SK-N-SH (cell line): ENCODE results near the gene HOXB2. TPM values are rescaled to one million over a fixed set of nuclear protein-coding genes. Genes with fewer than 3 reads are reported as not detected.

ENCODE experiments used
- CTCF ChIA-PET: fragments of 300-600, 350-600 bp; formaldehyde crosslinking; extraction: SDS; loops from one replicate; lab custom pipeline; 2021; lab: Yijun Ruan, JAX
- POLR2A ChIA-PET: fragments of 350-600 bp; sonication (Branson Sonifier 250); formaldehyde crosslinking; extraction: SDS; loops from one replicate; lab custom pipeline; 2020; ENCODE audit warnings: antibody characterized with exemption, inconsistent platforms; lab: Yijun Ruan, JAX
- DNase-seq: peaks from one replicate; pipeline ENCODE4 v3.0.0; 2012
- H2AFZ ChIP-seq: fragments of 200-600 bp; sonication (generic); 2 replicates; pipeline ENCODE4 v1.8.1; 2016; ENCODE audit warnings: antibody characterized with exemption, mild to moderate bottlenecking, low read depth
- H3F3A ChIP-seq: fragments of 200-600 bp; sonication (generic); replicated peaks from 2 replicates; pipeline ENCODE3; 2016; ENCODE audit warnings: antibody characterized with exemption, mild to moderate bottlenecking; ENCODE audit not compliant: insufficient read depth
- H3K27ac ChIP-seq, 2 experiments: fragments of 200-500 bp in 1 of 2; fragments of 200-600 bp in 1 of 2; sonication (Bioruptor generic) in 1 of 2; sonication (generic), shearing (Covaris generic) in 1 of 2; 2 replicates each; pipeline versions ENCODE4 v1.5.1 to v1.6.1; 2014 to 2016; ENCODE audit warnings: low read depth in 2 of 2, inconsistent platforms in 1 of 2, low read length in 1 of 2, mild to moderate bottlenecking in 1 of 2, mixed read lengths in 1 of 2
- H3K27me3 ChIP-seq: fragments of 200-600 bp; sonication (generic), shearing (Covaris generic); 2 replicates; pipeline ENCODE4 v1.6.1; 2016; ENCODE audit warnings: mixed run types; ENCODE audit not compliant: insufficient read depth
- H3K36me3 ChIP-seq, 2 experiments: fragments of 200-500 bp in 1 of 2; fragments of 200-600 bp in 1 of 2; sonication (Bioruptor generic) in 1 of 2; sonication (generic) in 1 of 2; replicated peaks in 1 of 2; 2 replicates each; pipeline versions ENCODE3 to v1.5.1; 2014 to 2016; ENCODE audit warnings: low read length in 1 of 2, mild to moderate bottlenecking in 1 of 2; ENCODE audit not compliant: insufficient read depth in 2 of 2, control insufficient read depth in 1 of 2
- H3K4me1 ChIP-seq, 2 experiments: fragments of 200-500 bp in 1 of 2; fragments of 200-600 bp in 1 of 2; sonication (Bioruptor generic) in 1 of 2; sonication (generic), shearing (Covaris generic) in 1 of 2; 2 replicates each; pipeline versions ENCODE4 v1.5.1 to v1.6.1; 2014 to 2016; ENCODE audit warnings: low read depth in 1 of 2, low read length in 1 of 2, mixed run types in 1 of 2; ENCODE audit not compliant: insufficient read depth in 2 of 2, control insufficient read depth in 1 of 2
- H3K4me2 ChIP-seq: fragments of 200-600 bp; sonication (generic), shearing (Covaris generic); 2 replicates; pipeline ENCODE4 v1.6.1; 2017; ENCODE audit warnings: mixed run types
- H3K4me3 ChIP-seq, 2 experiments: fragments of 200-500 bp in 1 of 2; fragments of 200-600 bp in 1 of 2; sonication (Bioruptor generic) in 1 of 2; sonication (generic), shearing (Covaris generic) in 1 of 2; 2 replicates each; pipeline versions ENCODE4 v1.5.1 to v1.8.1; 2014 to 2016; ENCODE audit warnings: low read depth in 2 of 2, inconsistent platforms in 1 of 2, low read length in 1 of 2, mild to moderate bottlenecking in 1 of 2, mixed read lengths in 1 of 2, moderate library complexity in 1 of 2
- H3K79me2 ChIP-seq: fragments of 200-600 bp; sonication (generic); 2 replicates; pipeline ENCODE4 v1.8.1; 2017; ENCODE audit warnings: mild to moderate bottlenecking; ENCODE audit not compliant: insufficient read depth
- H3K9ac ChIP-seq: fragments of 200-600 bp; sonication (generic); 2 replicates; pipeline ENCODE4 v1.6.1; 2017; ENCODE audit warnings: mixed run types
- H3K9me2 ChIP-seq: fragments of 200-600 bp; sonication (generic); 2 replicates; pipeline ENCODE4 v1.6.1; 2017; ENCODE audit warnings: mixed run types
- H3K9me3 ChIP-seq: fragments of 200-600 bp; sonication (generic); 2 replicates; pipeline ENCODE4 v1.6.1; 2017; ENCODE audit warnings: mixed run types, mild to moderate bottlenecking, moderate library complexity
- H4K20me1 ChIP-seq: fragments of 200-600 bp; sonication (generic); 2 replicates; pipeline ENCODE4 v1.6.1; 2017; ENCODE audit warnings: mild to moderate bottlenecking, mixed run types; ENCODE audit not compliant: insufficient read depth
- CTCF ChIP-seq: fragments of 200-600 bp; sonication (generic); IDR thresholded peaks from 2 replicates; pipeline ENCODE4 v1.6.1; 2017; ENCODE audit warnings: antibody characterized with exemption, mild to moderate bottlenecking, moderate library complexity
- FOSL2 ChIP-seq: IDR thresholded peaks from 2 replicates; pipeline ENCODE4 v1.4.0; 2012; ENCODE audit warnings: low read depth, mild to moderate bottlenecking, moderate library complexity, borderline replicate concordance
- FOXJ3 ChIP-seq: sonication (generic); formaldehyde crosslinking; IDR thresholded peaks from 2 replicates; pipeline ENCODE4 v1.5.1; 2020; ENCODE audit warnings: mild to moderate bottlenecking, missing genetic modification reagents
- GABPA ChIP-seq: IDR thresholded peaks from 2 replicates; pipeline ENCODE4 v1.4.0; 2012; ENCODE audit warnings: low read depth, mild to moderate bottlenecking
- GATA2 ChIP-seq: sonication (generic); formaldehyde crosslinking; IDR thresholded peaks from 2 replicates; pipeline ENCODE4 v1.5.0; 2020; ENCODE audit warnings: mild to moderate bottlenecking, missing genetic modification reagents
- JUND ChIP-seq: IDR thresholded peaks from 2 replicates; pipeline ENCODE4 v1.4.0; 2012
- MAX ChIP-seq: IDR thresholded peaks from 2 replicates; pipeline ENCODE4 v1.4.0; 2012; ENCODE audit warnings: low read depth
- NFIC ChIP-seq: IDR thresholded peaks from 2 replicates; pipeline ENCODE4 v1.4.0; 2012; ENCODE audit warnings: borderline replicate concordance
- NRF1 ChIP-seq: IDR thresholded peaks from 2 replicates; pipeline ENCODE4 v1.6.1; 2012; ENCODE audit warnings: low read depth, mild to moderate bottlenecking, low read length
- RAD21 ChIP-seq: IDR thresholded peaks from 2 replicates; pipeline ENCODE4 v1.6.1; 2012; ENCODE audit warnings: mild to moderate bottlenecking, low read length
- RCOR1 ChIP-seq: fragments of 150-350 bp; IDR thresholded peaks from 2 replicates; pipeline ENCODE4 v1.6.1; 2017; ENCODE audit warnings: antibody characterized with exemption, low read length
- RFX5 ChIP-seq: IDR thresholded peaks from 2 replicates; pipeline ENCODE4 v1.6.1; 2012; ENCODE audit warnings: mild to moderate bottlenecking, improper control_type of control experiment, low read length
- RXRA ChIP-seq: IDR thresholded peaks from 2 replicates; pipeline ENCODE4 v1.4.0; 2012; ENCODE audit warnings: low read depth, mild to moderate bottlenecking, borderline replicate concordance
- SIN3A ChIP-seq: IDR thresholded peaks from 2 replicates; pipeline ENCODE4 v1.6.1; 2012; ENCODE audit warnings: low read depth, mild to moderate bottlenecking, low read length, moderate library complexity, borderline replicate concordance
- SMC3 ChIP-seq: IDR thresholded peaks from 2 replicates; pipeline ENCODE4 v1.6.1; 2012; ENCODE audit warnings: low read depth, low read length, improper control_type of control experiment
- USF2 ChIP-seq: fragments of 150-350 bp; IDR thresholded peaks from 2 replicates; pipeline ENCODE4 v1.6.1; 2017; ENCODE audit warnings: antibody characterized with exemption, low read length, low read depth, borderline replicate concordance
- polyA plus RNA-seq, 3 experiments: library from polyadenylated mRNA; depleted of rRNA; stranded (reverse); fragments of >200 nt; gene quantifications; 2 replicates each; pipeline ENCODE4 v1.2.3, GENCODE V29; 2012

The HOXB2 gene
- polyA plus RNA-seq, 1 of the 3 experiments (the other 2 are of a cell fraction), result 1.9 TPM

- no peak overlapping the region for H3K27ac ChIP-seq
- no peaks in the 10 kb centered on the region for H3K36me3 ChIP-seq
- ChIA-PET POLR2A (no interaction called here), CTCF (interaction anchor here (0.6 to 1.3 kb wide), 3 partner anchors 22 to 288 kb away, joined by 3 to 4 read pairs (median 3); no protein-coding TSS in a partner anchor)
- H3F3A ChIP-seq, result peaks cover 4% of the 10 kb centered on the region
- no peaks in the 10 kb centered on the region for H3K9me3 ChIP-seq
- peaks cover 1 to 4% of the 10 kb centered on the region in 2 experiments; a peak in 1 of 4 replicates for H3K4me1 ChIP-seq
- H4K20me1 ChIP-seq, result no peaks in the 10 kb centered on the region
- H3K27me3 ChIP-seq, result peaks cover 98% of the 10 kb centered on the region
- no peak overlapping the region for H3K9ac ChIP-seq
- no peak overlapping the region for H2AFZ ChIP-seq
- H3K79me2 ChIP-seq, result no peaks in the 10 kb centered on the region
- no peak overlapping the region for H3K4me3 ChIP-seq
- TF ChIP-seq FOXJ3 (CRISPR knock-in tag), result no peak
- TF ChIP-seq CTCF, result no peak
- no peak for TF ChIP-seq JUND
- TF ChIP-seq GATA2 (CRISPR knock-in tag), result no peak
- TF ChIP-seq GABPA, result no peak
- TF ChIP-seq MAX, result no peak
- TF ChIP-seq NFIC, result no peak
- no peak for TF ChIP-seq RFX5
- TF ChIP-seq RCOR1, result no peak
- no peak for TF ChIP-seq RAD21
- TF ChIP-seq NRF1, result no peak
- no peak for TF ChIP-seq SIN3A
- no peak for TF ChIP-seq FOSL2
- no peak for TF ChIP-seq SMC3
- TF ChIP-seq RXRA, result no peak
- TF ChIP-seq USF2, result no peak
- TF ChIP-seq, all 33 proteins: peak for 0
- Histone ChIP-seq H3K9me2 (no peaks in the 10 kb centered on the region), H3K4me2 (no peak overlapping the region)
- DNase-seq, result no peak
Observed at GRCh38 chr17:48590607-48591161, 45.8 kb upstream of the HOXB2 start.
